ENCODE data around the gene DDB1. TPM values are rescaled to one million over a fixed set of nuclear protein-coding genes. Genes with fewer than 3 reads are reported as not detected.

DDB1 gene
- total and polyA plus RNA-seq, 2 of the 13 experiments (the other 11 are each of a cell fraction or from before 2014, with no cell fraction given), result 217 to 266 TPM

GRCh38 chr11:61332281-61332796 is 566 bp downstream of the DDB1 start (continued):
- TF ChIP-seq ZNF576 (CRISPR knock-in tag; IDR thresholded peaks at IDR 0.05) (peak; percentile 39; the same call in 1 of the 2 replicates), MLXIP (CRISPR knock-in tag; IDR thresholded peaks at IDR 0.05; ENCODE audit: borderline replicate concordance) (no peak), CBX1 (IDR thresholded peaks at IDR 0.05; ENCODE audit: low read depth) (no peak), FOXA3 (CRISPR knock-in tag; IDR thresholded peaks at IDR 0.05) (peak; percentile 49; the same call in 1 of the 2 replicates), EED (CRISPR knock-in tag; IDR thresholded peaks at IDR 0.05) (no peak), SRSF1 (optimal IDR thresholded peaks at IDR 0.05; ENCODE audit: low read depth, low read length) (peak; percentile 6), THAP8 (CRISPR knock-in tag; IDR thresholded peaks at IDR 0.05; ENCODE audit: borderline replicate concordance) (0 out of 2 replicates have a peak, but pooled peaks have one; percentile 2), ZNF773 (CRISPR knock-in tag; IDR thresholded peaks at IDR 0.05; ENCODE audit: borderline replicate concordance) (no peak), ADNP (CRISPR knock-in tag; IDR thresholded peaks at IDR 0.05) (no peak), ZNF546 (CRISPR knock-in tag; conservative IDR thresholded peaks at IDR 0.05) (no peak), TMF1 (CRISPR knock-in tag; IDR thresholded peaks at IDR 0.05; ENCODE audit: low read depth) (no peak), KAT8 (CRISPR knock-in tag; IDR thresholded peaks at IDR 0.05) (no peak), ZFP37 (CRISPR knock-in tag; IDR thresholded peaks at IDR 0.05; ENCODE audit: borderline replicate concordance) (no peak), ZBTB20 (CRISPR knock-in tag; IDR thresholded peaks at IDR 0.05; ENCODE audit: borderline replicate concordance, low read depth) (no peak), EEA1 (CRISPR knock-in tag; IDR thresholded peaks at IDR 0.05; ENCODE audit: borderline replicate concordance) (0 out of 2 replicates have a peak, but pooled peaks have one; percentile 6), SNAPC4 (CRISPR knock-in tag; IDR thresholded peaks at IDR 0.05) (peak; percentile 23; the same call in 1 of the 2 replicates), ZNF512B (CRISPR knock-in tag; IDR thresholded peaks at IDR 0.05; ENCODE audit: borderline replicate concordance) (no peak)
